Measurements from ENCODE around the gene LBH.
"Not testable (repeated sequence)": the region's sequence is repeated elsewhere in the genome, so short reads cannot be mapped to it uniquely, and the experiment has no call there.

The LBH gene

DNA sequence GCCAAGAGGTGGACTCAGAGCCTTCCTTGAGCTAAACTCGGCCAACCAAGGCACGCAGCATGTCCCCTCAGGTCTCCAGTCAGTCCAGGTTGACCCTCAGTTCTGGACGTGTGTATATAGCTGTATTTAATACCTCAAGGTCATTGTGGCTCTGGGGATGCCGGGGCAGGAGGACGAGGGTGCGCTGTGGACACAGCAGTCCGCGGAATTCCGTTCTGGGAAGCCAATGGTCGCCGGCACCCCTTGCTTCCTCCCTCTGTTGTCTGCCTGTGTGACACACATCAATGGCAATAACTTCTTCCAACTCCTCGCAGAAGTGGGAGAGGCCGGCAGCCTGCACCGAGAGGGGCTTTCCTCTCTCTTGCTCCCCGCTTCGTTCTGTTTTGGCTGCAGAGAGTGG lies 27.7 kb downstream of the LBH start:
- no peak for DNase-seq

DNA sequence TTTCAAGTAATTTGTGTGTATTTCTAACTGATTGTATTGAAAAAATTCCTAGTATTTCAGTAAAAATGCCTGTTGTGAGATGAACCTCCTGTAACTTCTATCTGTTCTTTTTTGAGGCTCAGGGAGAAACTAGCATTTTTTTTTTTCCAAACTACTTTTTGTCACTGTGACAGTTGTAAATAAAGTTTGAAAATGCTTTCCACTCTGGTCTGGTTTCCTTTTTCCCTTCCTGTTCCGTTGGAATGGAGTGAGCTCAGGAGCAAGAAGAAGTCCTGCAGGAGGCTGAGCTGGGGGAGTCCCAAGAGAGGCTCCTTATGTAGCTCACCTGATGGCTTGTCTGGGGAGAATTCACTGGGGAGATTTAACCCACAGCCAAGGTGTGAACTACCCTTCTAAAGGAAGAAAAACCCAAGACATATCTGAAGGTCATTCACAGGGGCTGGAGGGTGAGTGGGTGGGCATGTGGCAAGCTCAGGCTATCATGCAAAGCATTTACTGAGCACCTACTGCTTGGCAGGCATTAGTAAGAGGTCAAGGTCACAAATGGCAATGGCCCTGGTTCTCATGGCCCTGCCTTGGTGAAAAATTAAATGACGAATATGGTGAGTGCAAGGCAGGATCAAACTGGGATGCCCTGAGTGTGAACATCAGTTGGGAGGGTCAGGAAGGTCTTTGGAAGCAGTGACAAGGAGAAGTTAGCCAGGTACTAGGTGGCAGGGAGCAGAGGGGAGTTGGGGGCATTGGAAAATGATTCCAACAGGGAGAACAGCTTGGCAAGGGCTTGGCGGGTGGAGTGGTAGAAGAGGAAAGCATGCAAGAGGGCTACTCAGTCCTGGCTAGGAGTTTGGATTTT lies 28.7 kb downstream of the LBH start:
- DNase-seq: no peak

DNA sequence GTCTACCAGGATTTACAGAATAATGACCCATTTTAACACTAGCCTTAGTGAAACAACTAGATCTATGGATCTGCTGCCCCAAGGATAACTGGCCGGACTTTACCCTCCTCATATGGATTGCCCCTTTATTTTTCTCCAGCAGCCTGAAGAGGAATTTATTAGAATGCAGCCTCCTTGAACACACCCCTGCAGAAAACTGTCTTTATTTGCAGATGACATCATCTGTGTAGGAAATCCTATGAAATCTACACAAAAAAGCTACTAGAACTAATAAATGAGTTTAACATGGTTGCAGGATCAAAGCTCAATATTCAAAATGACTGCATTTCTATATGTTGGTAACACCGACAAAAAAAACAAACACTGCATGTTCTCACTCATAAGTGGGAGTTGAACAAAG lies 29.6 kb downstream of the LBH start:
- DNase-seq: no peak

DNA sequence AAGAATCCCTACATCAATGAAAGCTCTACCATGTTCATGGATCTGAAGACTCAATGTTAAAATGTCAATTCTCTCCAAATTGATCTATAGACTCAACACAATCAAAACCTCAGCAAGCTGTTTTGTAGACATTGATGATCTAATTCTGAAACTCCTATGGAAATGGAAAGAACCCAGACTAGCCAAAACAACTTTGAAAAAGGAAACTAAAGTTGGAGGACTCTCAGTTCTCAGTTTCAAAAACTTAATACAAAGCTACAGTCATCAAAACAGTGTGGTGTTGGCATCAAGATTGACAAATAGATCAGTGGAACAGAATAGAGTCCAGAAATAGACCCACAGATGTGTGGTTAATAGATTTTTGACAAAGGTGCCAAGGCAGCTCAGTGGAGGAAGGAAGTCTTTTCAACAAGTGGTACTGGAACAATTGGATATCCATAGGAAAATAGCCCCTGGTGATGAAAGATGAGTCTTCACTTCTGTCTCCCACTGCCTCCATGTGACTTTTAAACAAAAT lies 30.4 kb downstream of the LBH start:
- DNase-seq: no peak

DNA sequence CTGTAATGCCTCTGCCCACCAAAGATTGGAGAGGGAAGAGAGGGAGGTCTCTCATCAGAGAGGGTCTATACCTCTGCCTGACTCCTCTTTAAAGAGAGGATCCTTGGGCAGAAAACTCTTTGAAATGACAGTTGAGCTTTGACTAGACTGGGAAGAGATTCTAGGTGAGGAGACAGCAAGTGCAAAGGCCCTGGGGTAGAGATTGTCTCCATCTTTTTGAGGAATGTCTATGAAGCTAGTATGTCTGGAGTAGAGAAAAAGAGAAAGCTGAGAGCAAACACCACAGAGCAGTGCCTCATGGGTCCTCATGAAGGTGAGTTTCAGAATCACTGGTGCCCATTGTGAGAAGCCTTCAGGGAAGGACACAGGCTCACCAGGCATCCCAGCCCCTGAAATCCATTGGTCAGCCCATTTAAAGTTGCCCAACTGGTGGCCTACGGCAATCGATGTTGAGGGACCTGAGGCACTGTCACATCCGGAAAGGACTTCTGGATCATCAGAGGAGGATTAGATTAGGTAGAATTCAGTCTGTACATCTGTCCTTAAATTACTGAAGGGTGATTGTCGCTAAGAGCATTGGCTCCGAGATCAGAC lies 31.5 kb downstream of the LBH start:
- DNase-seq: no peak

DNA sequence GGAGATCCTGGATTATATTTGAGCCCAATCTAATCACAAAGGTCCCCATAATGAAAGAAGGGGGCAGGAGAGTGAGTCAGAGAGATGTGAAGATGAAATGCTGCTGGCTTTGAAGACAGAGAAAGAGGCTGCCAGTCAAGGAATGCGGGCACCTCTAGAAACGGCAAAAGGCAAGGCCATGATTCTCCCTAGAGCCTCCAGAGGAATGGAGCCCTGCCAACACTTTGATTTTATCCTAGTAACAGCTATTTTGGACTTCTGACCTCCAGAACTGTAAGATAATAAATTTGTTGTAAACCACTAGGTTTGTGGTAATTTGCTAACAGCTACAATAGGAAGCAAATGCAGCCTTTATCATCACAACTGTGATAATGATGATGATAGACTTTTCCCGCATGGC lies 32.9 kb downstream of the LBH start:
- no peak for DNase-seq

DNA sequence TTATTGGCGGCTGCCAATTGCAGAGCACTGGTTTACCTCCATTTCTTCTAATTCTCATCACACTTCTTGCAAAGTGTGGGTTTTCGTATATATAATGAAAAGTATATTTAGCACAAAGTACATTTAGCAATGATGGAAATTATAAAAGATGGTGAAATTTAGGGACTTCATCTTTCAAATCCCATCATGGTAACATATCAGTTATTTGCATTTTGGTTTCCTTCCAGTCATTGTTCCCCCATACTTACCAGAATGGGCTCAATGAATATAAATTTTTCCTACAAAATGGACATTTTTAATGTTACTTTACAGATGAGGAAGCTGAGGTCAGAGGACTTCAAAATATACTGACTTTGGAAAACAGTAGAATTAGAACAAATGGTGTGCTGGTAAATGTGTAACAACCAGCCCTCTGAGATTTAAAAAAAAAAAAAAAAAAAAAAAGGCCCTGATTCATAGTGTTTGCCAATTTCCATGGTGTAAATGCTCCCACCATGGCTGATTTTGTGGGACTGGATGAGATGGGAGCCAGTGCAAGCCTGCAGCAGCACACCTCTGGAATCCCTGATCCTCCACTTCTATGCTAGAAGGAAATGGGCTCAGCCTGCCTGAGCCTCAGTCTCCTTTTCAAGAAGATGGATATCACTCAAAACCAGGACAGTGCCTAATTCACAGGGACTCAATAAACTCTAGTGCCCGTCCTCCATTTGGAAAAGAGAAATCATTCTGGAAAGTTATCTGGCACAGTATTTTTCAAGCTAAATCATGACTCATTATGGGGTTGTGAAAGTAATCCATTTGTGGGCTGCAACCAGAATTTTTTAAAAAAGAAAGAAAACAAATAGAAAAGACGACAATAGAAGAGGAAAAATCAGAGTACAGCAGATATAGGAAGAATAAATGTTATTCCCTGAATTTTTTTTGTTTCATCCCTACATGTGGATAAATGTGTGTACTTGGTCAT lies 34.0 kb downstream of the LBH start:
- peak; percentile 69 for DNase-seq

DNA sequence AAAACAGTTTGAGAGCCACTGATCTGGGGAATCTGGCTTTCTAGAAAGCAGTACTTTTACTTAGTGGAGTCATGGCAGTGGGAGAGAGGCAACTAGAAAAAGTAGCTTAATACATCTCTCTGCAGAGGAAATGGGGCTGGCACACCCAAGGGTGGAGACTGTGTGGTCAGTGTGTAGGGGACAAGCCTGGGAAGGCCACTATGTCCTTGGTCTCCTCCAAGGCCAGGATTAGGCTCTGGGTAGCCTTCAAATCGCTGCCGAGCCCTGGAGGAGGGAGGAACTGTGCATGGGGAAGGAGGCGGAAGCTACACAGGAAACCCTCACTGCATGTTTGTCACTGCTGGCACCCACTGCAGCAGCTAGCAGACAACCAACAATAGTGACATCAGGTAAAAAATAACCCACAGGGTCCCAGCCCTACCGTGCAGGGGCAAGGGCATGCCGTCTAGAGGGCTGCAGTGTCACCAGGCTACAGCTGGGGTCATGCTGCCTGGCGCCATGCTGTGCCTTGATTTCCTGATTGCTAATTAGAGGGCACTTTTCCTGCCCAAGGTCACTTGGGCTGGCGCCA lies 34.8 kb downstream of the LBH start:
- no peak for DNase-seq

DNA sequence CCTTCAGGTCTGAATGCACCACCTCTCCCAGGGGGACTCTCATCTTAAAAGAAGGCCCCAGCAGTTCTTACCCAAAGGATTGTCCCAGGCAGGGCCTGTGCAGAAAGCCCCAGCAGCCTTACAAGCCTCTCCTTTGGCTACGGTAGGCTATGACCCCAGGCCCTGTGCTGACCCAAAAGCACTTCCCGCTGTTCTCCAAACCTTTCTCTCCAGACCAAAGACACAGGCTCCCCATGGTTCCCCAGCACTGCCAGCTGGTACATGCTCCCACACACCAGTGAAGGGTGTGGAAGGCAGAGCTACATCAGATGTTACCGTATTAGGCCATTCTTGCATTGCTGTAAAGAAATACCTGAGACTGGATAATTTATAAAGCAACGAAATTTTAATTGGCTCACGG lies 35.4 kb downstream of the LBH start:
- no peak for DNase-seq

DNA sequence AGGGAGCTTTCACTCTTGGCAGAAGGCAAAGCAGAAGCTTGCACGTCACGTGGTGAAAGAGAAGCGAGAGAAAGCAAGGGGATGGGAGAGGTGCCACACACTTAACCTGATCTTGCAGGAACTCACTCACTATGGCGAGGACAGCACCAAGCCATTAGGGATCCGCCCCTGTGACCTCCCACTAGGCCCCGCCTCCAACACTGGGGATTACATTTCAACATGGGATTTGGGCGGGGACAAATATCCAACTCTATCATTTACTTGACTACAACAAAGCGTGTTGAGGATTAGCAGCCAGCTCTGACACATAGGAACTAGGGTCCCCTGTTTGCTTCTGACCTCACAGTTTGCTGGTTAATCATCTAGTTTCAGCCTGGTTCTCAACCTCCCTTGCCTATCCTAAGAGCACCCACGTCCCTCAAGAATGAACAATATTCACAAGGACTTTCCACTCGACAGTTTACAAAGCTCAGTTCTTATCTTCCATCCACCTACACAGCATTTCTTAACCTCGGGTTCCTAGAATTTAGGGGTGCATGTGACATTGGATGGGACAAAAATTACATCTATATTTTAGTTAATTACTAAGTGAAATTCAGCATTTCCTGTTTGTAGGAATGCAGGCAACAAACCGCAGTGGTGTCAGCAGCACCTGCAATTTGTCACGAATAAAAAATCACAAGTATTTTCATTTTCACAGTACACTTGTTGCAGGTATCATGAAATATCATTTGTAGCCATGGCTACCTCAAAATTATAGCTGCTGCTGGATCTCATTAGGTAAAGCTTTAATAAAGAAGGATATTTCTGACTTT lies 36.0 kb downstream of the LBH start:
- no peak for DNase-seq

DNA sequence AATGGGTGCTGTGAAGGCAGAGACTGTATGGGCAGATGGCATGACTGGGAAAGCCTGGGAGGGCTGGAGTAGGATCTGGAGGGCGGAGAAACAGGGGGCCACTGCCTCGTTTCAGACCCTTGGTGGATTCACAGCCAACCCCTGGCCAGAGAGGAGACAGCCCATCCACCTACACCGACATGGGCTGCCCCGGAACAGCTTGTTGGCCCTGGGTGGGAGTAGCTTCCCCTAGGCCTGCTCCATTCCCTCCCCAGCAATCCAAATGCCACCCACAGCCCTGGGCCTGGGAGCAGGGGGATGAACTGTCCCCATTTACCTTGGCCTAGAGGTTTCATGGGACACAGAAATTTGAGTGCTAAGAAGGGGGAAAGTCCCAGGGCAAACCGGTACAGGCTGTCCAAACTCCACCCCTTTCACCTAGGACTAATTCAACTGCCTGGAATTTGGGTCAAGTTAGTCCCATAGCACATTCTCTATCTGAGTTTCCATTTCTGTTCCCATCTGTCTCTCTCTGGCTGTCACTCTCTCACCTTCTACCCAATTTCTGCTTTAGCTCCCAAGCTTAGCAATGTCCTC lies 37.0 kb downstream of the LBH start:
- no peak for DNase-seq

DNA sequence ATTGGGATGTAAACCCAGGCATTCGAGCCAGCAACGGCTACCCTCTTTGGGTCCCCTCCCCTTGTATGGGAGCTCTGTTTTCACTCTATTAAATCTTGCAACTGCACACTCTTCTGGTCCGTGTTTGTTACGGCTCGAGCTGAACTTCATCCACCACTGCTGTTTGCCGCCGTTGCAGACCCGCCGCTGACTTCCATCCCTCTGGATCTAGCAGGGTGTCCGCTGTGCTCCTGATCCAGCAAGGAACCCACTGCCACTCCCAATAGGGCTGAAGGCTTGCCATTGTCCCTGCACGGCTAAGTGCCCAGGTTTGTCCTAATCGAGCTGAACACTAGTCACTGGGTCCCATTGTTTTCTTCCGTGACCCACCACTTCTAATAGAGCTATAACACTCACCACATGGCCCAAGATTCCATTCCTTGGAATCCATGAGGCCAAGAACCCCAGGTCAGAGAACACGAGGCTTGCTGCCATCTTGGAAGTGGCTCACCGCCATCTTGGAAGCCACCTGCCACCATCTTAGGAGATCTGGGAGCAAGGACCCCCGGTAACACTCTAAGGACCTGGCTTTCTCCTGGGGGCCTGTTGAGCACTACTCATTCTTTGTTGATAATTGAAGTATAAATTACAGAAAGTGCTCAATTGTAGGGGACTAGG lies 37.9 kb downstream of the LBH start:
- DNase-seq: not testable (repeated sequence)

DNA sequence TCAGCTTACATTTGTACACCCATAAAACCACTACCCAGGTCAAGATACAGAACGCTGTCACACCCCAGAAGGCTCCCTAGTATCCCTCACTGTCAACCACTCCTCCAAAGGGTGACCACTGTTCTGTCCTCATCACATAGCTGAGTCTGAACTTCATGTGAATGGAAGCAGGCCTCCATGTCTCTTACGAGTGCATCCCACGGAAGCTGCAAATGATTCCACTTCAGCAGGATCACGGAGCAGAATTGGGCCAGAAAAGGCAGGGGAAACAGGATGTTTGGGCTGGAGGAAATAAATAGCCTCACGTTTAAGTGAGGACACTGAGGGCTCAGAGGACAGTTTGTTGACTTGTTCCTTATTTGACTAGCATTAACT lies 38.4 kb downstream of the LBH start:
- no peak for DNase-seq

DNA sequence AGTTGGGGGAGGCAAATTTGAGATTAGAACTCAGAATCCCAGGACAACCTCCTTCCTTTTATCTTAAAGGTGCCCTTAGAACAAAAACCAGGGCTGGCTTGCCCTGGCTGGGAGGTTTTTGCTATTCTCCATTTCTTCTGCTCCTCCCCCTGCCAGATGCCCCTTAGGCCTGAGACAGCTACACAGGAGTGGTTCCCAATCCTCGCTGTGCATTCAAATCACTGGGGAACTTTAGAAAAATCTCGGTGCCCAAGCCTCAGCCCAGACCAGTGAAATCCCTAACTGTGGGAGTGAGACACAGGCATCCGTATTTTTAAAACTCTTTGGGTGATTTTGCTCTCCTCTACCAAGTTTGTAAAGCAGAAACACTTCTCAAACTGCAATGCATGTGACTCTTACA lies 38.8 kb downstream of the LBH start:
- no peak for DNase-seq

DNA sequence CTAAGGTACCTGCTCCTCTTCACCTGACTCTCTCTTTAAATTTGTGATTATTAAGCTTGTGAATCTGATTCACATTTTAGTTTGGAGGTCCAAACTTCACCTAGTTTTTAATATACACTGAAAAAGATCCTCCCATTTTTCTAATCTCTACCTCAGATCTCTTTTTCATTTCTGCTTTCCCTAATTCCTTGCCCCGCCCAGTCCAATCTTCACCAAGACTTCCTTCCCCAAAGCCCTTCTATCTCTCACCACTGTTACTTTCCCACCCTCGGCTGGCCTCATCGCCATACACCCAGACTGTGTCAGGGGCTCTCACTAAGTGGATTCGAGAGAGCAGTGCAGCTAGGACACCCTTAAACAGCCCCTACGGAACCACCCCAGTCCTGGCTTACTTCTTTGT lies 40.0 kb downstream of the LBH start:
- DNase-seq: no peak

DNA sequence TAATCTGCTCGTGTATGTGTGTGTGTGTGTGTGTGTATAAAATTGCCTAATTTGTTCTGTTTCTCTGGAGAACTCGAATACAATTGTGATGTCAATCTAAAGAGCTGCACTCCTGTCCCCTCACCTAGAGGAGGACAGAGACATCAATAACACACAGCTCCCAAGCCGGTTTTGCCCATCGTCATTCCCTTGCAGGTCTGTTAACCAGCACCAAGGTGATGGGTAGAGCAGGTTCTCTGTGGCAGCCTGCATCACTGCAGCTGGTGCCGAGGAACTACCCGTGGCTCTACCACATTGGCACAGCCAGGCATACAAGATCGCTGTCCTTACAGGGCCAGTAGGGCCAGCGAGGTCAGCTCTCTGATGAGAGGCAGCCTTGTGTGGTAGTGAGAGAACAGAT lies 41.0 kb downstream of the LBH start:
- DNase-seq: no peak

DNA sequence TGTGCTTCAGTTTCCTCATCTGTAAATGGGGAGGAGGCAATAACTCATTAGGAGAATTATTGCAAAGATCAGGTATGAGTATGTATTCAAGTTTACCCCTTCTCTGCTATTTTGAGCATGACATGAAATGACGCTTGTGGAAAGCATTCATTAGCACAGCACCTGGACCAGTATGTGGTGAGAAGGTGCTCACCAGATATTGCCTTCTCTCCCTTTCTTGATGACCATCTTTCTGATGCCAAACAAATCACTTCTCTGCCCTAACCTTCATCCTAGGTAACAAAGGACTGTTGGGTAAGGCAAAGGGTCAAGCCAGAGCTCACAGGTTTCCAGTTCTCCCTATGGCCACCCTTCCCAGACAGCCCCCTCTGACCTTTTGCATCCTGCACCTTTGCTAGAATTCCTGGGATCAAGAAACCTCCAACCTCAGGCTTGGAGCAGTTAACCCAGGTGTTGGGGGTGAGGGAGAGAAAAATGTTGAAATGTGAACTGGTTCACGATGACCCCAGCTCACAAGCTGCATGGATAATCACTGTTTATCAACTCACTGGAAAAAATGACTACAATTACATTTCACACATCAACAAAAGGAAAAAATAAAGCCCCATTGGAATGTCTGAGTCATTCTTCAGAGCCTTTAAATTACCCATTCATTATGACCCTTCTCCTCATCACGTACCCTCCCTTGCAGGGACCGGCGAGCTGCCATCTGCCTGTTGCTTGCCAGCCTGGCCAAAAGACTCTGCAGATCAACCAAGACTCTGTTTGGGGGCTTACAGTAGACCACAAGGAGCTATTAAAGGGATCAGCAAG lies 41.6 kb downstream of the LBH start:
- DNase-seq: peak; percentile 77

DNA sequence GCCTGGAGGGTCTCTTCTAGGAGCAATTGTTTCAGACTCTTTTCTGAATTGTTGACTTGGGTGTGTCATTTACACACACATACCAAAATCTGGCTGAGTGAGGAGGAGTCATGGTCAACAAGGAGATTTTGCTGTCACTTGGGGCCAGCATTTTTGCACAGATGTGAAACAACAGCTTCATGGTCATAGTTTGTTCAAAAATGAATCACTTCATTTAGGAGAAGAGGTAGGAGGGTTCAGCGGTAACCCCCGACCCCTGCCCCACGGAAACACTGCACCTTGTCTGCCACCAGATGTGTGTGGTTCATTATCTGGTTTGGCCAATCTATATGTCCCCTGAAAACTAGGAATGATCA lies 42.2 kb downstream of the LBH start:
- DNase-seq: peak; percentile 60

DNA sequence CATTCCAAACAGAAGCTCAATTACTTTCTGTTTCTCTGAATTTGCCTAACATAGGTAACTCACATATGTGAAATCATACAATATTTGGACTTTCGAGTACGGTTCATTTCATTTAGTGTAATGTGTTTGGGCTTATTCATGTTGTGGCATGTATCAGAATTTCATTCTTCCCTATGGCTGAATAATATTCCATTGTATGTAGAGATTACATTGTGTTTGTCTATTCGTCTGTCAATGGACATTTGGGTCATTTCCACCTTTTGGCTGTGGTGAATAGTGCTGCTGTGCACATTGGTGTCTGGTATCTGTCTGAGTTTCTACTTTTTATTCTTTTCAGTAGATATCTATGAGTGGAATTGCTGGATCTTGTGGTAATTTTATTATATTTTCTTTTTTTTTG lies 43.9 kb downstream of the LBH start:
- no peak for DNase-seq

DNA sequence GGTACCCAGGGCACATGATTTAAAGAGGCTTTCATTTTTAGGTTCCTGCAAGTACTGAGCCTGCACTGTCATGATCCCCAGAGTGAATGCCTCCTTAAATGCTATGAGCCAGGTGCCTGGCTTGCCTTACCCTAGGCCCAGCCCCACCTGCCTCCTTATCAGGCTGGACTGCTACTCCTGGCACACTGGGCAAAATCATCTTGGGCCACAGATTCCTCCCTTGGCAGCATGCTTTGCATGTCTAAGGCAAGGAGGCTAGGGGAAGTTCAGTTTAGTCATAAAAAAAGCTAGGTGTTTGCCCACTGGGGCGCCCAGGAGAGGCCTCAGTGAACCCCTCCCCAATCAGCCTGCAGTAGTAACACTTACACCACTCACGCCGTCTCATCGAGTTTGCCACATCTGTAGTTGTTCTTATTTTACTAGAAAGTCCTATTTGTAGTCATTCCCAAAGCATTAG lies 45.1 kb downstream of the LBH start:
- no peak for DNase-seq
